ENCODE data around the gene PITPNM2.

PITPNM2 gene

DNA sequence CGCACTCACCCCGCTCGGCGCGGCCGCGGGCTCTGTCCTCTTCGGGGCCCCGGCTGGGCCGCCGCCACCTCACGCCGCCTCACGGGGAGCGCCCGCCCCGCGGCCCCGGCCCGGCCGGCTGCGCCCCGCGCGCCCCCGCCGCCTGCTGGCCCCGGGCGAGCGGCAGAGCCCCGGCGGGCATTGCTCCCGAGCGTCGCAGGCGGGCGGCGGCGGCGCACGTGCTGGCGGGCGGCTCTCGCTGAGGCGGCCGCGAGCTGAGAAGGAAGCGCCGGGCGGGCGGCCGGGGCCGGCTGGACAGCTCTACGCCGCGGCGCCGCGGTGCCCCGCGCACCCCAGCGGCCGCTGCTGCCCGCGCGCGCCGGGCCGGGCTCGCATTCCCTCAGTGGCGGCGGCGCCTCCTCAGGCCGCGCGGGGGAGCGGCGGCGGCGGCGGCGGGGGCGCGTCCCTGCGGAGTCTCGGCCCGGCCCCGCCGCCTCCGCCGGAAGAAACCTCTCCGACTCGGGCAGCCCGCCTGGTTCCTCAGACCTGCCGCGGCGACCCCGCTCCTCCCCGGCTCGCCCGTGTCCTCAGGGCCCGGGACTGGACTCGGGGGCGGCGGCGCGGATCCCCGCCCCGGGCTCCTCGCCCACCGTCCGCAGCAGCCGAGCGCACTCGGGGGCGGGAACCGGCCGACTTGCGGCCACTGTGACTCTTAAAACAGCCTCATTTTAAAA is at the start of gene PITPNM2:
TSS of gene PITPNM2 (minus strand) at position 347 of the 713 bp plus-strand sequence. CDS start 116,500 bp downstream, outside the sequence.
- peak; percentile 77 for DNase-seq

DNA sequence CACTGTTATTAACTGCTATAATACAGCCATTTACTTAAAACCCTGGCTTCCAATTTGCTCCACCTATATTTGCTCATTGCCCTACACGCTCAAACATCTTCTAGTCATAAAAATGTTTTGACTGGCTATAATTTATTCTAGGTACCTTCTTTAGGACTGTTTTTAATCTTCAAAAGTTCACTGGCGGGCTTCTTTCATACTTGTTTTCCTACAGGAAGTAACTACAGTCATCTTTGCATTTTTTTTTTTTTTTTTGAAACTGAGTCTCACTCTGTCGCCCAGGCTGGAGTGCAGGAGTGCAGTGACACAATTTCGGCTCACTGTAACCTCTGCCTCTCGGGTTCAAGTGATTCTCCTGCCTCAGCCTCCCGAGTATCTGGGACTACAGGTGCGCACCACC is 49.5 kb upstream of the PITPNM2 start:
- no peak for DNase-seq

DNA sequence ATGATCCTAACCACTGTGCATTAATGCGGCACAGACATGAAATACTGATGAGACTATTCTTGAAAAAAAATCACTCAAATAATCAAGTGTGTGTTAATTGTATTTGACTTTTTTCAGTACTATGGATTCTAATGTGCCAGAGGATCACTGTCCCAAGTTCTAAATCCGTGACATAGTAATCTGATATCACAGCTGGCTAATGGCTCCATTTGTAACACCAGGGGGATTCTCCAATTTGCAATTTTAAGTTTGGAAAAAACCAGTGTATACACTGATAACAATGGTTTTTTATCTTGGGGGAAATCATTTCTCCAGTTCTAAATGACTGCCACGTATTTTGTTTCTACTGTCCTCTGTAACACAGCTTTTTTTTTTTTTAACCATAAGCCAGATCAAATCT is 49.0 kb upstream of the PITPNM2 start:
- no peak for DNase-seq

DNA sequence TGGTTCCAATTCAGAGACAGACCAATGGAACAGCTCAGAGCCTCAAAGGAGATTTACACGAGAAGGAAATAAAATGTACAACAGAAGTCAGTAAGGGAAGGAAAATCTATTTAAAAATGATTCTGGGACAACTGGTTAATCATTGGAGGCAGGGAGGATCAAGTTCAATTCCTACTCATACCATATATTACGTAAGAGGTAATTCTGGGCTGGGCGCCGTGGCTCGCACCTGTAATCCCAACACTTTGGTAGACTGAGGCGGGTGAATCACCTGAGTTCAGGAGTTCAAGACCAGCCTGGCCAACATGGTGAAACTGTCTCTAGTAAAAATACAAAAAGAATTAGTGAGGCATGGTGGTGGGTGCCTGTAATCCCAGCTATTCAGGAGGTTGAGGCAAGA is 36.7 kb upstream of the PITPNM2 start:
- no peak for DNase-seq

DNA sequence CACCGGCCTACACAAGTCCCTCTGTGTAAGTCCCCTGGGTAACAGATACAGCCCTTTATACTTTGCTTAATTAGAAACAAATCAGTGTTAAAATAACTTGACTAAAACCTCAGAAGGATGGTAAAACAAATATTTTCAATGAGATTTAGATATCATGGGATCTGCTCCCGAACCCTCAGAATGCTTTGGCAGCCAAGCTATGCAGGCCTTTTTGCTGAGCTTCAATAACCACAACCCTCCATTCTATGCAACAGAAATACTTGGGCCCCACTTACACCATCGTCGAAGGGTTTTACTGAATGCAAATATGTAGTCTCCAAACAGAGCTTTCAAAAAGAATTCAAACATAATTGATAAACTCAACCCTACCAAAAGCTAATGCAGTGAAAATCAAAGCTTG is 29.3 kb upstream of the PITPNM2 start:
- no peak for DNase-seq

DNA sequence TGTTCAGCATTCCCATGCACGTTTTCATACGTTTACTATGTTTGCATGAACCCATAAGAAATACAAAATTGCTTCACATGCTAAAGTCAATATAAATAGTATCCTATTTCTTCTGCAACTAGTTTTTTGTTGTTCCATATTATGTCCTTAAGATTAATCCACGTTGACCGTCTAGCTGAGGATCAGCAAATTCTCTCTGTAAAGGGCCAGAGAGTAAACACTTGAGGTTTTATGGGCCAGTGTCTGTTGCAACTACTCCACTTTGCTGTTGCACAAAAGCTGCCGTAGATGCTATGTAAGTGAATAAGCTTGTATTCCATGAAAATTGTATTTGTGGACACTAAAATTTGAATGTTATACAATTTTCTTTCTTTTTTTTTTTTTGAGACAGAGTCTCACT is 21.1 kb upstream of the PITPNM2 start:
- no peak for DNase-seq

DNA sequence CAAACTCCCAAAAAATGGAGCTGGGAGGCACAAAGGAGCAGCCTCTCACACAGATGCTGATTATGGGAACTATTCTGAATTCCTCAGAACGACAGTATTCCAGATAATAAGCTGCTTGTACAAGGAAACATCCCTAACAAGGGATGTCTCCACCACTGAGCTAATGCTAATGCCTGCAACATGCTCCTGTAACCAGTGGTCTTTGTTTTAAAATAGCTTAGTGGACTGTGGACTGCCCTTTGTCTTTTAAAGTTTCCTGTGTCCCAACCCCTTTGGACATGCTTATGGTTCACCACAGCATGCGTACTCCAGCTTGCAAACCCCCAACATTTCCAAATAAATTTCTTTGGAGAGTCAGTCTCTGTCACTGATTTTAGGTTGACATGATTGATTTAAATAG is 16.4 kb upstream of the PITPNM2 start:
- DNase-seq, result no peak

DNA sequence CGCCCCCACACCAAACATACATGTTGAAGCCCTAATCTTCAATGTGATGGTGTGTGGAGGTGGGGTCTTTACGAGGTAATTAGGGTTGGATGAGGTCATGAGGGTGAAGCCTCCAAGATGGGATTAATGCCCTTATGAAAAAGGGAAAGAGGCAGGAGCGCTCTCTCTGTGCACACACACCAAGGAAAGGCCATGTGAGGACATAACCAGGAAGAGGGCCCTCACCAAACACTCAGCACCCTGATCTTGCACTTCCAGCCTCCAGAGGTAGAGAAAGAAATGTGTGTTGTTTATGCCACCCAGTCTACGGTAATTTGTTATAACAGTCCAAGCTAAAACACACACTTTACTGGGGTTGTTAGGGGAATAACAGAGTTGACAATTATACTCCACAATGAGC is 14.6 kb upstream of the PITPNM2 start:
- no peak for DNase-seq

DNA sequence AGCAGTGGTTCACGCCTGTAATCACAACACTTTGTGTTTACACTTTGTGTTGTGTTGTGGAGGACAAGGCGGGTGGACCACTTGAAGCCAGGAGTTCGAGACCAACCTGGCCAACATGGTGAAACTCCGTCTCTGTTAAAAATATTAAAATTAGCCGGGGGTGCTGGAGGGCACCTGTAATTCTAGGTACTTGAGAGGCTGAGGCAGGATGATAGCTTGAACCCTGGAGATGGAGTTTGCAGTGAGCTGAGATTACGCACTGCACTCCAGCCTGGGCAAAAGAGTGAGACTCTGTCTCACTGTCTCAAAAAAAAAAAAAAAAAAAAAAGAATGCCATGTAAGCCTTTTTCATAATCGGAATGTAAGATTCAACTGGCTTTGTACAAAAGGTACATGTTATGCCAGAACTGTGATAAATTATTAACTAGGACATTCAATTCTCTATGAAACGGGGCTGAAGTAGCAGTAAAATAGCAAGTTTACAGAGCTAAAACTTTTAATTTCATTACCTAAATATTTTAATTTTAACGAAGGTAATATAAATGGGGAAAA is 13.9 kb upstream of the PITPNM2 start:
- DNase-seq, result no peak

DNA sequence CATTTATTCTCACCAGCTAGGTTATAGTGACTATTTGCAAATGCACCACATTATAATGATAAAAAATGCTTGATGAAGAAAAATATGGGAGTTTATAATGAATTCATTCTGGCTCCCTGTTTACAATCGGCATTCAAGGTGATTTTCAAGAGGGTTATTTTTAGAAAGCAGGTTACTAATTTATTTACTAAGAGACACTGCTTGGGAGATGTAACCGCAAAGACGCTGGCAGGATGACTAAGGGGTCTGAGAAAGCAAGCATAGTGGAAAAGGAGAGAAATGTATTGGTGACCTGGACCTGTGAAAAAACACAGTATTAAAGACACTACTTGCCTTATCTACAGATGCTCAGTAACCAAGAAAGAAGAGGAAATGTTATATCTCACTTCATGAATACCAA is 13.3 kb upstream of the PITPNM2 start:
- DNase-seq, result no peak

DNA sequence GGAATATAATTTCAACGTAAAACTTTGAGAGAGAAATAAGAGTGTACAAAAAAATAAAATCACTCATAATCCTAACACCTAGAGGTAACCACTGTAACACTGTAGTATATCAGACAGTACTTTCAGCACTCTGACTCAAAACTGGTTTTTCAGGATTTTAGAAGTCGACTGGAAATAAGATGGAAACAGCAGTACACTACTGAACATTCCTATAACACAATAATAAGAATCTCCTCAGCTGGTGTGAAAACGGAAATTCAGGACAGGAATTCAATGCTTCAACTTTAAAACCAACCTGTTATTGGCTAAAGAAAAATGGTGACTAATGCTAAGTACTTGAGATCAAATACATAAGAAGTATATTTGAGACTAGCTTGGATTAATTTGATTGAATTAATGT is 12.3 kb upstream of the PITPNM2 start:
- DNase-seq, result peak; percentile 12

DNA sequence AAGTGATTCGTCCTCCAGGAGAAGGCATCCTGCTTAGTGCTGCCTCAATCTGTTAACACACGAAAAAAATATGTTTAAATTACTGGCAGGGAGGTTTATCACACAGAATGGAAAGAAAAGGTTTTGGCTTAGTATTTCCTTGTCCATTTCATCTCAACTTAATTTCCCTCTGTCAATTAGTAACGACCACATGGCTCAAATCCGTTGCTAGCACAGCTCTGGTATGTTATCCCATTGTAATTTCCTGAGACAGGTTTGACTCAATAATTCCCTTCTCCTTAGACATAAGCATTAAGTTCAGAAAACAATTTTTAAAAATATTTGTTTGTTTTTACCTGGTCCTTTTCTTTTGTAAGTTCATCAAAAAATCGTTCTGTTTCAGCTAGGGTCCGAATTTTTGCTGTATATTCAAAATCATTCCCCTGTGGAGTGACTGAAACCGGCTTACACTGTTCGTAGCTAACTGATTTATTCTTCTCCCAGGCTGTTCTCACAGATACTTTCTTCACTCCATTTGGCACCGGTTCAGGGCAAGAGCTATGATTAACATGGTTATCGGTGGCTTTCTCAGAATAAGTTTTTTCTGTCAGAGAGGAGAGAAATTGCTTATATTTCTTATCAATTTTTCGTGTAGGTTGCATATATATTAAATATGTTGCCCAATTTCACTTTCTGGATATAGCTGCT is 10.1 kb upstream of the PITPNM2 start:
- DNase-seq, result no peak

DNA sequence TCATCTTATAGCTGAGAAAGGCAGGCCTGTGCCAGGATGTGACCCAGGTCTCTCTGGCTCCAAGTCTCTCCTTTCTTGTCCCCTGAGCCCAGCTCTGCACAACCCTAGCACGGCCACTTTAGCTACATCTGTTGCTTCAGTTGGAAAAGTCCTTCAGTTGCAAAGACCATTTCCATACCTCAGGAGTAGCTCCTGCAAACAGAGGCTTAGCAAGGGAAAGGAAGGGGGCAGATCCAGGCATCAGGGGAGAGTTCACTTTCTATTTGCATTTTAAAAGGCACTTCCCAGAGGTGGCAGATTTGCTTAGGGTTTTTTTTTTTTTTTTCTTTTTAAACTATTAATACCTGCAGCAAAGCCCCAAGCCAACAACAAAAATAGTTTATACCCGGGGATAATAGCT is 3.0 kb upstream of the PITPNM2 start:
- no peak for DNase-seq

DNA sequence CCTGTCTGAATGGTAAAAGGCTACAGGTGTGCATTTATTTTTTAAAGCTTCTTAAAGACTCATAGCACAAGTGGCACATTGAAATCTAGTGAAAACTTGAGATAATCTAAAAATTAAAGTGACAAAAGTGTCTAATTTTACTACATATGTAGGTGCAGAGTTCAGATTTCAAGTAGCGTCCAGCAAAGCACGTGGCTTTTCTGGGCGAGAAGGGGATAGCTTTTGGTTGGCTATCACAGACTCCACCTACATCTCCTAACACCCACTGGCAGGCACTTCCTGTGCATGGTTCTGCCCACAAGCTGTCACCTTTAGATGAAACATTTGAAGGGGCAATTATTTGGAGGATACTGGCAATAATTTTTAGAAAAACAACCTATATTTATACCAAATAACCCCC is 1.9 kb upstream of the PITPNM2 start:
- DNase-seq, result no peak

DNA sequence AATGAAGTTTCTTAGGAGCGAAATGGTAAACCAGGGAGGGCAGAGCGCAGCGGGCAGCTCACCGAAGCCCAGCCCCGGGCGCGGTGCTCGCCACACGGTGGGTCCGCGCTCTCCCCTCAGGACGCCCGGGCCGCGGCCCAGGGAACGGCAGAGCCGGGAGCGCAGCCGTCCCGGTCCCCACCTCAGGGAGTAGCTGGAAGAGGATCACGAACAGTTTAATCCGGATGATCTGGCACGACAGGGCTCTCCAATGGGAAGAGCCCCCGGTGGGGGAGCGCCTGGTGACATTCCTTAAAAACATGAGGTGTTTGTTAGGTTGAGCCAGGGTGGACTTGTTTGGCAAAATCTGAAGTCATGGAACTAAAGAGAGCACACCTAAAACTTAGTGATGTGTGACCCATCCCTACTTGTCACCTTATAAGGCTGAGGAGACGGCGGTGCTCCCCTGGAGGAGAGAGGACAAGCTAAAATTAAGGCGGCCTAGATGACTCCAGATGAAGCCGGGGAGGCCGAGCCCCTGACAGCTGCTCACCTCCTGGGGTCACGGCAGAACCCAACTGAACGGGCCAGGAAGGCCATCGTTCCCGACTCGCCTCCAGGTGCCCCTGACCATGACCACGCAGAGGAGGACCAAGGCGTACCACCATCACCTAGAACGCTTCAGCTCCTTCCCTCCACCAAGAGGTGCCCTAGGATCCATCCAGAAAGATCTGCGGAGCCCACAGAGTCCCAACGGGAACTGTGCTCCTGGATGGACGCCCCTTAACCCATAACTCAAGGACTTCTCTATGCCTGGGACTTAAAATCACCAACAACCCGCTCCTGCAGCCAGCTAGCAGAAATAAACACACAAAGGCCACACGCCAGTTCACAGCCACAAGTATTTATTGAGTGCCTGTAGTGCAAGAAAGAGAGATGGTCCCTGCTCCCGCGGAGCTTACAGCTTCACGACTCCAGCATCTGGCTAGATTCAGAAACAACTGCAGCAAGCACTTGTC is 866 bp upstream of the PITPNM2 start:
- DNase-seq, result peak; percentile 64

DNA sequence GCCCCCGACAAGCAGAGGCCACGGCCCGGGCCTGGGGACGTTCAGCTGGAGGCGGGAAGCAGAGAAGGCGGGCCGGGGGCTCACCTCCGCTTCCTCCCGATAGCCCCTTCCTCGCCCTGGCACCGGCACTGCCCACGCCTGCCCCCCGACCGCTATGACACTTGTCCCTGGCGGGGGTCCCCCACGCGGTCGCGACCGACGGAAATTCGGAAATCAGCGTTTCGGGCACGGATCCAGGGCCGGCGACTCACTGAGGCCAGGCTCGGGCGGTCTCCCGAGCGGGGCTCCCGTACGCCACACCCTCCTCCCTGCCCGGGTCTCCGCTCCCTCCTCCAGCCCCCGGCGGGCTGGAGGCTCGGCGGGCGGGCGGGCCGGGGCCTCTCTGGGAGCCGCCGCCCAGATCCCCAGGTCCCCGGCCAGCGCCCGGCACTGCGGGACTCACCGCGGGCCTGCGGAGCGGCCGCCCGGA is 581 bp downstream of the PITPNM2 start:
- DNase-seq, result peak; percentile 54

DNA sequence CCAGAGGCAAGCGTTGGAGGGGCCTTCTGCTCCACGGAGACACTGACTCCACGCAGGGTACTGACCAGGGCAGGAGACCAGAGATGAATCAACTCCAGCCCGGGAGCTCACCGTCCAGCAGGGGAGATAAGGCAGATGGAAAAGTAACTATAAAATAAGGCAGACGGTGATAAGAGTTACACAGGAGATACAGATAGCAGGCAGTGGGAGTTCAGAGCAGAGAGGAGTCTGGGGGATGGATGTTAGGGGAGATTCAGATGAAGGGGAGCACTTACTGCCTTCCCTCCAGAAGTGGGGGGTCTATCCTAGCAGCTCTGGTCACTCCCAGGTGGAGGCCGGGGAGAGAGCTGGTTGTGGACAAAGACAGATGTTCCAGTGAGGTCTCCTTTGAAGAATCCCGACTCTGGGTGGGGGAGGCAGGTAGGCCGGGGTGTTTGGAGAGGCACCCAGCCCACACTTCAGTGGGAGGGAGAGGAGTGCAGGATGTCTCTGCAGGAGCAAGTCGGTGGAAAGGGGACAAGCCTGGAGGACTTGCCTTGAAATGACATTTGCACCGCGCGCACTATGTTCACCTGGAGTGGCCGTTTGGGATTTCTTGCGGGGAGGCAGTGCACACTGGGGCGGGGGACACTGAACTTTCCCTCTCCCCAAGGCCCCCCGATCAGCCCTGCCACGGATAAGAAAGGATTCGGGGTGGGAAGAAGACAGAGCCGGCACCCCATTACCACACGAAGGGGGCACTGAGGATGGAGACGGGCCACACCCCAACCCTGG is 1.2 kb downstream of the PITPNM2 start:
- DNase-seq, result no peak

DNA sequence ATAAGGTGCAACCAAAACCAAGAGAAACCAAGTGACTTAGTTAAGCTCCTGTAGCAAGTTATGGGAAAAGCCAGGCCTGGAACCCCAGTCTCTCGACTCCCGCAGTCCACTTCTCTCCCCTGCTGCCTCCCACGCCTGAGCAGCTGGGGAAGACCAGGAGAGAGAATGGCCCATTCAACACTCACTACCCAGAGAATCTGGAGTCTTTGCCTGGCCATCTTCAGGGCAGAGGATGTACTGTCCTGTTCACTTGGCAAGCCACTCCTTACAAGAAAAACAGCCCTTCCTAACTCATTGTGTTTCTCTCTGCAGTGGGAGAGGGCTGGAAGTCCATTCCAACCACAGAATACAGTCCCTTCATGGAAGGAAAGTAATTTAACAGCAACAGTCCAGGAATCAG is 1.8 kb downstream of the PITPNM2 start:
- no peak for DNase-seq

DNA sequence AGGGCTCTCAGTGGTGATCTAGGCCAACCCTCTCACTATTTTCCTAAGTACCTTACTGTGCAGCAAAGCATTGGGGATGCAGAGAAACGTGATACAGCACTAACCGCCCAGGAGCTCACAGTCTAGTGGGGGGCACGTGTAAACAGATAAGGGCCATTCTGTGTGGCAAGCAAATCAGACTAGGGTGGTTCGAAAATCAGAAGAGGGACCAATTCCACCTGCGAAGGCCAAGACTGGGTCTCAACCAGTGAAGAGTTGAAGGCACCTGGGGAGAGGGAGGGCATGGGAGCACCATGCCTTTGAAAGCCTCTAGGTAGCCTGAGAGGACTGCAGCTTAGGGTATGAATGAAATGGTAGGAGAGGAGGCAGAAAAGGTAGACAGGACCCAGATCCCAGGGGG is 2.2 kb downstream of the PITPNM2 start:
- DNase-seq, result no peak

DNA sequence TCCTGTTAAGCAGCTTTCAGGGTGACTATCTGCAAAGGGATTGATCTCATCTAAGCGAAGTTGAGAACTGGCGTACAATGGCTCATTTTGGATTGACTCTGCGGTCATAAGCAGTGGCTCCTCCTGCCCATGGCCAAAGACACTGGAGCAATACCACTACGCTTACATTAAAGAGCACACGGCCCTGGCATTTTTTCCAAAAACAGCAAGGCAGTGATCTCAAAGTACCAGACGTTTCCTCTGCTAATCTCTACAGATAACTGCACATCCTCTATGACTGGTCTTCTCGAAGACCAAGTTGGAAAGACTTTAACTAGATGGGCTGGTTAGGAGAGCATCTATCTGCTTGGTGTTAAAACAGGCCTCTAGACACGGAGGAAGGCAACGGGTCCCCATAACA is 2.7 kb downstream of the PITPNM2 start:
- no peak for DNase-seq

DNA sequence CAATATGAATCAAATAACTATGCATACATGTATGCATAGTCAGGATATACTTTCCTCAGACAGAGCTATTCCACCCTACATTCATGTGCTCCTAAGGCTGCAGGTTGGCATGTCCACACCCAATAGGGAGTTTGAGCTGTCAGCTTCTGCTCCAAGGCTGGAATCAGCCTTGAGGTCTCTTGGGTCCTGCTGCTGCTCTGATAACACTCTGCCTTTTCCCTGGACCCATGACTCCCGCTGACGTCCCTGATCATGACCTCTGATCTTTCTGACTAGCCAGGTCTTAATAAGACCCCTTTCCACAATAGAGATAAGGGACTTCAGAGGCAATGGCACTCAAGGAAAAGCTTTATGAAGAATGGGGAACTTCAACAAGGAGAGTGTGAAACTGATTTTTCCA is 5.7 kb downstream of the PITPNM2 start:
- DNase-seq, result no peak
